ENCODE measurements around the gene SDK1. TPM values are rescaled to one million over a fixed set of nuclear protein-coding genes. Genes with fewer than 3 reads are reported as not detected.

The SDK1 gene
- total RNA-seq, 1 donor from 2014 or later = 3.9 TPM

- no peak for TF ChIP-seq CTCF (IDR thresholded peaks at IDR 0.05; ENCODE audit: insufficient read depth, low read length, poor library complexity, severe bottlenecking)
- no peak overlapping the region for H3K4me3 ChIP-seq (ENCODE audit: low read depth, low read length)
Measured at GRCh38 chr7:4033996-4034395, 732.9 kb downstream of the SDK1 start.

GRCh38 chr7:4037308-4037707 is 736.3 kb downstream of the SDK1 start:
- no peak for DNase-seq (ENCODE audit: low read depth)
- H3K36me3 ChIP-seq (ENCODE audit: control insufficient read depth, insufficient read depth, low read length) = no peaks in the 10 kb centered on the region
- no peak overlapping the region for H3K4me3 ChIP-seq (ENCODE audit: low read depth, low read length)
- TF ChIP-seq CTCF (IDR thresholded peaks at IDR 0.05; ENCODE audit: insufficient read depth, low read length, poor library complexity, severe bottlenecking) = no peak
- no peaks in the 10 kb centered on the region for H3K27me3 ChIP-seq (ENCODE audit: control insufficient read depth, insufficient read depth, low read length)

More at GRCh38 chr7:4033996-4034395, 732.9 kb downstream of the SDK1 start:
- Histone ChIP-seq H3K36me3 (ENCODE audit: control insufficient read depth, insufficient read depth, low read length) (no peaks in the 10 kb centered on the region), H3K27me3 (ENCODE audit: control insufficient read depth, insufficient read depth, low read length) (no peaks in the 10 kb centered on the region)
- DNase-seq (ENCODE audit: low read depth) = no peak

GRCh38 chr7:4037877-4038276 is 736.8 kb downstream of the SDK1 start:
- no peak for DNase-seq (ENCODE audit: low read depth)
- Histone ChIP-seq H3K4me3 (ENCODE audit: low read depth, low read length) (no peak overlapping the region), H3K36me3 (ENCODE audit: control insufficient read depth, insufficient read depth, low read length) (no peaks in the 10 kb centered on the region), H3K27me3 (ENCODE audit: control insufficient read depth, insufficient read depth, low read length) (no peaks in the 10 kb centered on the region)
- TF ChIP-seq CTCF (IDR thresholded peaks at IDR 0.05; ENCODE audit: insufficient read depth, low read length, poor library complexity, severe bottlenecking) = no peak

GRCh38 chr7:4040109-4040928 is 739.3 kb downstream of the SDK1 start:
- Histone ChIP-seq H3K36me3 (ENCODE audit: control insufficient read depth, insufficient read depth, low read length) (no peaks in the 10 kb centered on the region), H3K4me3 (ENCODE audit: low read depth, low read length) (no peak overlapping the region), H3K27me3 (ENCODE audit: control insufficient read depth, insufficient read depth, low read length) (no peaks in the 10 kb centered on the region)
- no peak for TF ChIP-seq CTCF (IDR thresholded peaks at IDR 0.05; ENCODE audit: insufficient read depth, low read length, poor library complexity, severe bottlenecking)
- DNase-seq (ENCODE audit: low read depth) = no peak

GRCh38 chr7:4042402-4043045 is 741.5 kb downstream of the SDK1 start:
- TF ChIP-seq CTCF (IDR thresholded peaks at IDR 0.05; ENCODE audit: insufficient read depth, low read length, poor library complexity, severe bottlenecking) = no peak
- H3K36me3 ChIP-seq (ENCODE audit: control insufficient read depth, insufficient read depth, low read length) = no peaks in the 10 kb centered on the region
- H3K27me3 ChIP-seq (ENCODE audit: control insufficient read depth, insufficient read depth, low read length) = no peaks in the 10 kb centered on the region
- DNase-seq (ENCODE audit: low read depth) = no peak
- no peak overlapping the region for H3K4me3 ChIP-seq (ENCODE audit: low read depth, low read length)

Data from kidney epithelial cell (primary cell).